Measurements from ENCODE around the gene PID1.

PID1 gene

GRCh38 chr2:228987441-228988155, 283.5 kb downstream of the PID1 start:
- DNase-seq = no peak

GRCh38 chr2:228986961-228987360, 284.1 kb downstream of the PID1 start:
- no peak for DNase-seq

GRCh38 chr2:228983700-228984099, 287.4 kb downstream of the PID1 start:
- no peak for DNase-seq

GRCh38 chr2:228974169-228974568, 296.9 kb downstream of the PID1 start:
- no peak for DNase-seq

Measured in HCEC 1CT (cell line).